OCI-LY7 (cell line): Measurements from ENCODE around the gene GRB10. TPM values are rescaled to one million over a fixed set of nuclear protein-coding genes. Genes with fewer than 3 reads are reported as not detected.

Experiments used
- BruUV-seq: library from RNA; stranded (reverse); fragments of 400-500 nt; replicated peaks from 2 replicates; lab custom pipeline; 2021; lab: Mats Ljungman, UMichigan
- CTCF ChIA-PET: fragments of 300-600 bp; sonication (Branson Sonifier 250); formaldehyde crosslinking; loops from one replicate; lab custom pipeline; 2022; ENCODE audit warnings: antibody characterized with exemption; ENCODE audit not compliant: unreplicated experiment; lab: Charles Lee
- POLR2A ChIA-PET: fragments of 300-600 bp; sonication (Branson Sonifier 250); formaldehyde crosslinking; loops from one replicate; lab custom pipeline; 2022; ENCODE audit warnings: antibody characterized with exemption; lab: Charles Lee
- DNase-seq: peaks from one replicate; pipeline ENCODE4 v3.0.0-alpha.2; 2015; ENCODE audit warnings: low spot score
- H2AFZ ChIP-seq: fragments of 200-600 bp; sonication (generic), shearing (Covaris generic); 2 replicates; pipeline ENCODE4 v1.6.1; 2014; ENCODE audit warnings: mild to moderate bottlenecking, antibody characterized with exemption, low read length, moderate library complexity
- H3K27ac ChIP-seq: fragments of 200-600 bp; sonication (generic); 2 replicates; pipeline ENCODE4 v1.5.1; 2014; ENCODE audit warnings: mixed run types, low read depth, mild to moderate bottlenecking, moderate library complexity, low read length, inconsistent platforms; ENCODE audit not compliant: poor library complexity, severe bottlenecking
- H3K36me3 ChIP-seq: fragments of 200-600 bp; sonication (generic); 2 replicates; pipeline ENCODE4 v1.6.1; 2014; ENCODE audit warnings: mild to moderate bottlenecking, antibody characterized with exemption, low read length, moderate library complexity, mixed read lengths; ENCODE audit not compliant: insufficient read depth
- H3K4me1 ChIP-seq: fragments of 200-600 bp; sonication (generic); 2 replicates; pipeline ENCODE4 v1.5.1; 2014; ENCODE audit warnings: mild to moderate bottlenecking, low read length; ENCODE audit not compliant: insufficient read depth, poor library complexity, severe bottlenecking
- H3K4me2 ChIP-seq: fragments of 200-600 bp; sonication (generic); 2 replicates; pipeline ENCODE4 v1.6.1; 2014; ENCODE audit warnings: mild to moderate bottlenecking, low read length
- H3K4me3 ChIP-seq: fragments of 200-600 bp; sonication (generic); 2 replicates; pipeline ENCODE4 v1.5.1; 2014; ENCODE audit warnings: mild to moderate bottlenecking, low read depth, low read length; ENCODE audit not compliant: poor library complexity, severe bottlenecking
- H3K79me2 ChIP-seq: fragments of 200-600 bp; sonication (generic); 2 replicates; pipeline ENCODE4 v1.6.1; 2016; ENCODE audit warnings: low read depth, mild to moderate bottlenecking, low read length, moderate library complexity, mixed read lengths; ENCODE audit not compliant: insufficient read depth
- H3K9me2 ChIP-seq: fragments of 200-600 bp; sonication (generic); 2 replicates; pipeline ENCODE4 v1.6.1; 2016; ENCODE audit warnings: mild to moderate bottlenecking, low read length, mixed read lengths; ENCODE audit not compliant: insufficient read depth
- H3K9me3 ChIP-seq: fragments of 200-600 bp; sonication (generic); 2 replicates; pipeline ENCODE4 v1.6.1; 2014; ENCODE audit warnings: mild to moderate bottlenecking, mixed run types, low read length, mixed read lengths
- H4K20me1 ChIP-seq: fragments of 200-600 bp; sonication (generic); 2 replicates; pipeline ENCODE4 v1.6.1; 2014; ENCODE audit warnings: mild to moderate bottlenecking, antibody characterized with exemption, low read length, moderate library complexity, mixed read lengths; ENCODE audit not compliant: insufficient read depth
- EZH2phosphoT487 ChIP-seq: fragments of 200-600 bp; sonication (generic); IDR thresholded peaks from 2 replicates; pipeline ENCODE4 v1.6.1; 2018; ENCODE audit warnings: low read depth, borderline replicate concordance, mild to moderate bottlenecking, mixed run types, antibody characterized with exemption, low read length, moderate library complexity, mixed read lengths
- intact Hi-C: fragments of 100-400 bp; cut with micrococcal nuclease; formaldehyde crosslinking; loops from one replicate; pipeline ENCODE4 v1.10.0; 2022; ENCODE audit not compliant: unreplicated experiment
- total RNA-seq, 2 experiments: library from RNA; depleted of rRNA in 1 of 2; stranded (reverse); fragments of >200 nt in 1 of 2; shearing (Covaris generic) in 1 of 2; gene quantifications; 2 replicates each; pipeline ENCODE4 v1.2.3, GENCODE V29; 2014 to 2022
- TF ChIP-seq, protein P1 (sequence below): fragments of 200-600 bp; sonication (generic); conservative IDR thresholded peaks from 2 replicates; pipeline ENCODE4 v1.5.1; 2014; ENCODE audit warnings: mild to moderate bottlenecking, antibody characterized with exemption, low read length, moderate library complexity, mixed read lengths

The GRB10 gene
- total RNA-seq, 2 experiments from 2014 or later: not detected

- Histone ChIP-seq H3K9me3 (no peaks in the 10 kb centered on the region), H3K9me2 (no peaks in the 10 kb centered on the region), H3K27ac (no peak overlapping the region), H3K79me2 (no peaks in the 10 kb centered on the region), H3K4me2 (no peak overlapping the region), H4K20me1 (no peaks in the 10 kb centered on the region), H3K36me3 (no peaks in the 10 kb centered on the region), H3K4me1 (no peaks in the 10 kb centered on the region), H3K4me3 (no peak overlapping the region), H2AFZ (no peak overlapping the region)
- intact Hi-C loops: loop anchor here (10.0 kb wide), 1 partner anchor 63 kb away; no protein-coding TSS in a partner anchor
- no peak for DNase-seq
- TF ChIP-seq EZH2phosphoT487: no peak
- TF ChIP-seq, protein P1, sequence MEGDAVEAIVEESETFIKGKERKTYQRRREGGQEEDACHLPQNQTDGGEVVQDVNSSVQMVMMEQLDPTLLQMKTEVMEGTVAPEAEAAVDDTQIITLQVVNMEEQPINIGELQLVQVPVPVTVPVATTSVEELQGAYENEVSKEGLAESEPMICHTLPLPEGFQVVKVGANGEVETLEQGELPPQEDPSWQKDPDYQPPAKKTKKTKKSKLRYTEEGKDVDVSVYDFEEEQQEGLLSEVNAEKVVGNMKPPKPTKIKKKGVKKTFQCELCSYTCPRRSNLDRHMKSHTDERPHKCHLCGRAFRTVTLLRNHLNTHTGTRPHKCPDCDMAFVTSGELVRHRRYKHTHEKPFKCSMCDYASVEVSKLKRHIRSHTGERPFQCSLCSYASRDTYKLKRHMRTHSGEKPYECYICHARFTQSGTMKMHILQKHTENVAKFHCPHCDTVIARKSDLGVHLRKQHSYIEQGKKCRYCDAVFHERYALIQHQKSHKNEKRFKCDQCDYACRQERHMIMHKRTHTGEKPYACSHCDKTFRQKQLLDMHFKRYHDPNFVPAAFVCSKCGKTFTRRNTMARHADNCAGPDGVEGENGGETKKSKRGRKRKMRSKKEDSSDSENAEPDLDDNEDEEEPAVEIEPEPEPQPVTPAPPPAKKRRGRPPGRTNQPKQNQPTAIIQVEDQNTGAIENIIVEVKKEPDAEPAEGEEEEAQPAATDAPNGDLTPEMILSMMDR: no peak
- BruUV-seq: no TSS peak
- ChIA-PET POLR2A (interaction anchor here (0.6 kb wide), 1 partner anchor 244 kb away, joined by 3 read pairs; no protein-coding TSS in a partner anchor), CTCF (interaction anchor here (0.6 kb wide), 1 partner anchor 886 kb away, joined by 3 read pairs; no protein-coding TSS in a partner anchor)
Observed at GRCh38 chr7:50778189-50778588, 4.5 kb downstream of the GRB10 start.

GRCh38 chr7:50775836-50776235 is 6.9 kb downstream of the GRB10 start:
- Histone ChIP-seq H3K9me2 (no peaks in the 10 kb centered on the region), H3K9me3 (no peaks in the 10 kb centered on the region), H3K27ac (no peak overlapping the region), H4K20me1 (no peaks in the 10 kb centered on the region), H3K4me1 (no peaks in the 10 kb centered on the region), H3K4me2 (no peak overlapping the region), H3K36me3 (no peaks in the 10 kb centered on the region), H3K79me2 (no peaks in the 10 kb centered on the region), H2AFZ (no peak overlapping the region), H3K4me3 (no peak overlapping the region)
- no peak for TF ChIP-seq EZH2phosphoT487
- TF ChIP-seq, protein P1: no peak
- BruUV-seq: no TSS peak
- intact Hi-C loops: loop anchor here (10.0 kb wide), 1 partner anchor 61 kb away; no protein-coding TSS in a partner anchor
- no peak for DNase-seq
- ChIA-PET CTCF (no interaction called here), POLR2A (no interaction called here)

DNA sequence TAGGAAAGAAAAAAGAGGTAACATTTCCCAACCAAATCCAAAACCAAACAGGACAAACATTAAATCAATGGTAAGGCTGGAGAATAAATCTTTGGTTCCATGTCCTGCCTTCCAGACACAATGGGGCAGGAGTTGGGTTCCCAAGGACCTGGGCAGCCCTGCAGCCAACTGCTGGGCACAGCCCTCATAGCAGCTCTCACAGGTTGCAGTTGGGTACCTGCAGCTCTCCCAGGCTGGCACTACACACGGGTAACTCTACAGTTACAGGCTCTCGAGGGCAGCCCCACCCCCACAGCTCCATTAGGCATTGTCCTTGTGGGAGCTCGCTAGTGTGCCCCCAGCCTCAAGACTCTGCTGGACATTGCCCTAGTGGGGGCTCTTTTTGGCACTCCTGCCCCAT is 7.5 kb downstream of the GRB10 start:
- no peak for DNase-seq
- intact Hi-C loops: loop anchor here (10.0 kb wide), 1 partner anchor 60 kb away; no protein-coding TSS in a partner anchor
- H3K79me2 ChIP-seq: no peaks in the 10 kb centered on the region
- no peak overlapping the region for H2AFZ ChIP-seq
- ChIA-PET CTCF (no interaction called here), POLR2A (no interaction called here)
- no peak overlapping the region for H3K27ac ChIP-seq
- no peaks in the 10 kb centered on the region for H3K4me1 ChIP-seq
- no TSS peak for BruUV-seq
- H4K20me1 ChIP-seq: no peaks in the 10 kb centered on the region
- H3K4me3 ChIP-seq: no peak overlapping the region
- TF ChIP-seq, protein P1: no peak
- TF ChIP-seq EZH2phosphoT487: no peak
- H3K4me2 ChIP-seq: no peak overlapping the region
- H3K9me2 ChIP-seq: no peaks in the 10 kb centered on the region
- H3K9me3 ChIP-seq: no peaks in the 10 kb centered on the region
- no peaks in the 10 kb centered on the region for H3K36me3 ChIP-seq
